ENCODE data around the gene PRKD2. TPM values are rescaled to one million over a fixed set of nuclear protein-coding genes. Genes with fewer than 3 reads are reported as not detected.

Gene PRKD2
- total and polyA plus RNA-seq, 2 donors (not counting 1 experiment from before 2014, with no cell fraction given): 8.1 to 11.6 TPM

DNA sequence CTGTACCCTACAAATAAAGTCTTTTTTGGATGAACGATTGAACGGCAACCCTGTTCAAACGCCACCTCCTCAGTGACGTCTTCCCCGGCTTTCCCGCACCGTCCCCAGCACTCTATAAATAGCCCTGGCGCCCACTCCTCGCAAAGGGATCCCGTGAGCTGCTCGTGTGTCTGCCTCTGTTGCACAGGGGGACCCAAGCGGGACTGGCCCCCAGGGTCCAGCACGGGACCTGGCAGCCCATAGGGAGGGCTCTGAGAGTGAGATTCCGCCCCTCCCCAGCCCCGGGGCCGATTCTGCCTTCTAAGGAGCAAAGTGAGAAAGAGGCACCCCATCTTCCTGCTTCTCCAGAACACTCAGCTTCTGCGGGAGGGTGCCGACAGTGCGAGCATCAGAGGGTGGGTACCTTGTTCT, 20.9 kb upstream of the PRKD2 start:
- peaks cover 73% of the 10 kb centered on the region for H3K79me2 ChIP-seq (ENCODE audit: control insufficient read depth, insufficient read depth, low read length)
- no peak for DNase-seq (ENCODE audit: low read depth in 2 of 2)
- H3K4me1 ChIP-seq (ENCODE audit: control insufficient read depth, extremely low read depth, insufficient read depth, low read length): peaks cover 6% of the 10 kb centered on the region
- no peak overlapping the region for H3K4me2 ChIP-seq (ENCODE audit: extremely low read depth, insufficient read depth, low read length)
- no peak overlapping the region for H3K9ac ChIP-seq (ENCODE audit: insufficient read depth, low read length)
- TF ChIP-seq EZH2 (IDR thresholded peaks at IDR 0.05; ENCODE audit: low read length, missing control alignments) (no peak), CTCF (conservative IDR thresholded peaks at IDR 0.05 in 1 of 2, IDR thresholded peaks at IDR 0.05 in 1 of 2; ENCODE audit: low read depth in 1 of 2, low read length in 2 of 2) (no peak)
- peaks cover 18% of the 10 kb centered on the region for H3K36me3 ChIP-seq (ENCODE audit: control insufficient read depth, insufficient read depth, low read length)
- no peak overlapping the region for H3K4me3 ChIP-seq (replicated peaks in 1 of 4; ENCODE audit: control extremely low read depth in 1 of 4, insufficient read depth in 1 of 4, low read depth in 3 of 4, low read length in 4 of 4)
- H3K27me3 ChIP-seq (ENCODE audit: control insufficient read depth, insufficient read depth, low read length): no peaks in the 10 kb centered on the region
- no peak overlapping the region for H2AFZ ChIP-seq (ENCODE audit: low read length)
- no peaks in the 10 kb centered on the region for H3K9me3 ChIP-seq (ENCODE audit: control insufficient read depth, insufficient read depth, low read depth, low read length)
- no peak overlapping the region for H3K27ac ChIP-seq (ENCODE audit: insufficient read depth, low read length)
- no peaks in the 10 kb centered on the region for H4K20me1 ChIP-seq (ENCODE audit: control insufficient read depth, extremely low read depth, insufficient read depth, low read length)

GRCh38 chr19:46737298-46737654, 20.4 kb upstream of the PRKD2 start:
- Histone ChIP-seq H3K4me2 (ENCODE audit: extremely low read depth, insufficient read depth, low read length) (no peak overlapping the region), H4K20me1 (ENCODE audit: control insufficient read depth, extremely low read depth, insufficient read depth, low read length) (no peaks in the 10 kb centered on the region), H3K4me3 (replicated peaks in 1 of 4; ENCODE audit: control extremely low read depth in 1 of 4, insufficient read depth in 1 of 4, low read depth in 3 of 4, low read length in 4 of 4) (no peak overlapping the region), H3K79me2 (ENCODE audit: control insufficient read depth, insufficient read depth, low read length) (peaks cover 72% of the 10 kb centered on the region), H3K9me3 (ENCODE audit: control insufficient read depth, insufficient read depth, low read depth, low read length) (no peaks in the 10 kb centered on the region), H3K27me3 (ENCODE audit: control insufficient read depth, insufficient read depth, low read length) (no peaks in the 10 kb centered on the region), H3K4me1 (ENCODE audit: control insufficient read depth, extremely low read depth, insufficient read depth, low read length) (peaks cover 6% of the 10 kb centered on the region), H3K36me3 (ENCODE audit: control insufficient read depth, insufficient read depth, low read length) (peaks cover 22% of the 10 kb centered on the region), H2AFZ (ENCODE audit: low read length) (no peak overlapping the region), H3K9ac (ENCODE audit: insufficient read depth, low read length) (no peak overlapping the region), H3K27ac (ENCODE audit: insufficient read depth, low read length) (no peak overlapping the region)
- no peak for TF ChIP-seq CTCF (conservative IDR thresholded peaks at IDR 0.05 in 1 of 2, IDR thresholded peaks at IDR 0.05 in 1 of 2; ENCODE audit: low read depth in 1 of 2, low read length in 2 of 2)
- no peak for TF ChIP-seq EZH2 (IDR thresholded peaks at IDR 0.05; ENCODE audit: low read length, missing control alignments)
- DNase-seq (ENCODE audit: low read depth in 2 of 2): no peak

DNA sequence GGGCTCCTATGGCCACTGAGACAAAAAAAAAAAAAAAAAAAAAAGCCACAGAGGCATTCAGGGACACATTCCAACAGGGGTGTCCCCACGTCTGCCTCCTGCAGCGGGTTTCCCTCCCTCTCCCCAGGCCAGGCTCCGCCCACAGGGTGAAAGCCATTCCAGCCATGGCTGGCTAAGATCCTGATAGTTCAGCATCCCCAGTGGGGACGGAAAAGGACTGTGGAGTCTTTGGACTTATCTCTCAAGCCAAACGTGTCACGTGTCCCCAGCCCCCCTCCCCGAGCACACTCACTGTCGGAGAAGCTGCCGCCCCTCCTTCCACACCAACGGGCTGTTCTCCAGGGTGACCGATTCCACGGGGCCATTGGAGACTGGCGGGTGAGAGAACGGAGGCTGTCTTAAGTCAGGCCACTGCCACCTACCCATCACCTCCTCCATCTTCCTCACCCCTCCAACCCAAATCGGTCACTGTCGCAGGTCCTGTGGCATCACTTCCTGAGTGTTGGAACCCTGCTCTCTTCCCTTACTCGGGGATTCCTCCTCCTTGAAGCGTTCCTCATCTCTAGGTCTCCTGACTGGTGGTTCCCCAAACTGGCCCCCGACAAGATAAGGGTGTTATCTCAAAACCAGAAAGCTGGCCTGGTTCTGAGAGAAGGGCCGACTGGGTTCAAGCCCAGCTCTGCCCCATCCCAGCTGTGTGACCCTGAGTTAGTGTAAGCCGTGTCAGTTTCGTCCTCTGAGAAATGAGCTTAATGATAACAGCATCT, 19.8 kb upstream of the PRKD2 start:
- Histone ChIP-seq H3K79me2 (ENCODE audit: control insufficient read depth, insufficient read depth, low read length) (peaks cover 71% of the 10 kb centered on the region), H3K4me1 (ENCODE audit: control insufficient read depth, extremely low read depth, insufficient read depth, low read length) (peaks cover 7% of the 10 kb centered on the region), H3K4me2 (ENCODE audit: extremely low read depth, insufficient read depth, low read length) (no peak overlapping the region), H3K4me3 (replicated peaks in 1 of 4; ENCODE audit: control extremely low read depth in 1 of 4, insufficient read depth in 1 of 4, low read depth in 3 of 4, low read length in 4 of 4) (no peak overlapping the region), H3K9ac (ENCODE audit: insufficient read depth, low read length) (no peak overlapping the region), H3K27ac (ENCODE audit: insufficient read depth, low read length) (peak overlapping the region; percentile 47), H2AFZ (ENCODE audit: low read length) (no peak overlapping the region), H4K20me1 (ENCODE audit: control insufficient read depth, extremely low read depth, insufficient read depth, low read length) (no peaks in the 10 kb centered on the region), H3K27me3 (ENCODE audit: control insufficient read depth, insufficient read depth, low read length) (no peaks in the 10 kb centered on the region), H3K9me3 (ENCODE audit: control insufficient read depth, insufficient read depth, low read depth, low read length) (no peaks in the 10 kb centered on the region), H3K36me3 (ENCODE audit: control insufficient read depth, insufficient read depth, low read length) (peaks cover 27% of the 10 kb centered on the region)
- DNase-seq (ENCODE audit: low read depth in 2 of 2): no peak
- TF ChIP-seq CTCF (conservative IDR thresholded peaks at IDR 0.05 in 1 of 2, IDR thresholded peaks at IDR 0.05 in 1 of 2; ENCODE audit: low read depth in 1 of 2, low read length in 2 of 2): no peak
- no peak for TF ChIP-seq EZH2 (IDR thresholded peaks at IDR 0.05; ENCODE audit: low read length, missing control alignments)

All from fibroblast of lung (primary cell).